ENCODE results near the gene DRD5.

GRCh38 chr4:9816285-9816684 is 34.9 kb downstream of the DRD5 start:
- no peak for TF ChIP-seq CTCF (IDR thresholded peaks at IDR 0.05)
- TF ChIP-seq EZH2phosphoT487 (IDR thresholded peaks at IDR 0.05), result no peak

Measured in neural progenitor cell (in vitro differentiated cells).